Measurements from ENCODE around the gene PTK6.

Gene PTK6

GRCh38 chr20:63548542-63548941 is 11.4 kb upstream of the PTK6 start:
- no peak for TF ChIP-seq FOXP2 (optimal IDR thresholded peaks at IDR 0.05; ENCODE audit: borderline replicate concordance, extremely low read depth, extremely low read length, insufficient read depth)
- no peak for TF ChIP-seq TAF1 (IDR thresholded peaks at IDR 0.05; ENCODE audit: borderline replicate concordance, insufficient read depth, low read length)
- no peak for TF ChIP-seq SIN3A (IDR thresholded peaks at IDR 0.05; ENCODE audit: borderline replicate concordance, insufficient read depth, low read length)
- TF ChIP-seq REST (IDR thresholded peaks at IDR 0.05; ENCODE audit: insufficient read depth in 1 of 2, low read depth in 2 of 2, low read length in 2 of 2) = no peak
- TF ChIP-seq POLR2AphosphoS5 (IDR thresholded peaks at IDR 0.05; ENCODE audit: low read depth, low read length) = no peak

- TF ChIP-seq FOXP2 (optimal IDR thresholded peaks at IDR 0.05; ENCODE audit: borderline replicate concordance, extremely low read depth, extremely low read length, insufficient read depth) = no peak
- TF ChIP-seq TAF1 (IDR thresholded peaks at IDR 0.05; ENCODE audit: borderline replicate concordance, insufficient read depth, low read length) = no peak
- TF ChIP-seq POLR2AphosphoS5 (IDR thresholded peaks at IDR 0.05; ENCODE audit: low read depth, low read length) = no peak
- no peak for TF ChIP-seq REST (IDR thresholded peaks at IDR 0.05; ENCODE audit: insufficient read depth in 1 of 2, low read depth in 2 of 2, low read length in 2 of 2)
- no peak for TF ChIP-seq SIN3A (IDR thresholded peaks at IDR 0.05; ENCODE audit: borderline replicate concordance, insufficient read depth, low read length)
These were observed 10.7 kb upstream of the PTK6 start, which contains the start of gene SRMS for GRCh38 chr20:63547725-63548480. Gene SRMS, minus strand, starts transcription at chr20:63547749. Its CDS starts 286 bp downstream, at chr20:63547463.

GRCh38 chr20:63546956-63547724 is 10.0 kb upstream of the PTK6 start:
- TF ChIP-seq FOXP2 (optimal IDR thresholded peaks at IDR 0.05; ENCODE audit: borderline replicate concordance, extremely low read depth, extremely low read length, insufficient read depth) (no peak), SIN3A (IDR thresholded peaks at IDR 0.05; ENCODE audit: borderline replicate concordance, insufficient read depth, low read length) (no peak), TAF1 (IDR thresholded peaks at IDR 0.05; ENCODE audit: borderline replicate concordance, insufficient read depth, low read length) (no peak)

DNA sequence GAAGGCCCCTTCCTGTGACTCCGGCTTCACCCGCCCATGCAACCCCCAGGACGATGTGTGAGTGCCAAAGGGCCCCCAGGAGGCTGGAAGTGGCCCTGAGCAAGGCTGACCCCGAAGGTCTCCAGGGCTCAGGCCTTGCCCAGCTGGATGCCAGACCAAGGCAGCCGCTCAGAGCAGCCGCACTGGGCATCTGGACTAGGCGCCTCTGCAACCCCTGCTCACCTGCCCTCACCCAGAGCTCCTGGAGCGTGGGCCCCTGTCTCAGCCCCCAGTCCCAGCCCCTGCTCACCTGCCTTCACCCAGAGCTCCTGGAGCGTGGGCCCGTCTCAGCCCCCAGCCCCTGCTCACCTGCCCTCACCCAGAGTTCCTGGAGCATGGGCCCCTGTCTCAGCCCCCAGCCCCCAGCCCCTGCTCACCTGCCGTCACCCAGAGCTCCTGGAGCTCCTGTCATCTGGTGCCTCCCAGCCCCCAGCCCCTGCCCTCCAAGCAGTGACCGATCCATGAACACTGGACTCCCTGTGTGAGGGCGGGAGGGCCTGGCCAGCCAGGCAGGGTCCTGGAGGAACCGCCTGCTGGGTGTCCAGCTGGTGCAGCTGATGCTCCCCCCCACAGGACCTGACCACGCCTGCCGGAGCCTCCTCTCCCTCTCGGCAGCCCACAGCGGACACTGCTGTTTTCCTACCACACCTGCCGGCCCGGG is 9.2 kb upstream of the PTK6 start:
- TF ChIP-seq SIN3A (IDR thresholded peaks at IDR 0.05; ENCODE audit: borderline replicate concordance, insufficient read depth, low read length) = no peak
- TF ChIP-seq TAF1 (IDR thresholded peaks at IDR 0.05; ENCODE audit: borderline replicate concordance, insufficient read depth, low read length) = no peak
- no peak for TF ChIP-seq REST (IDR thresholded peaks at IDR 0.05; ENCODE audit: insufficient read depth in 1 of 2, low read depth in 2 of 2, low read length in 2 of 2)
- no peak for TF ChIP-seq POLR2AphosphoS5 (IDR thresholded peaks at IDR 0.05; ENCODE audit: low read depth, low read length)
- TF ChIP-seq FOXP2 (optimal IDR thresholded peaks at IDR 0.05; ENCODE audit: borderline replicate concordance, extremely low read depth, extremely low read length, insufficient read depth) = no peak

- TF ChIP-seq REST (IDR thresholded peaks at IDR 0.05; ENCODE audit: insufficient read depth in 1 of 2, low read depth in 2 of 2, low read length in 2 of 2) (no peak), POLR2AphosphoS5 (IDR thresholded peaks at IDR 0.05; ENCODE audit: low read depth, low read length) (no peak), FOXP2 (optimal IDR thresholded peaks at IDR 0.05; ENCODE audit: borderline replicate concordance, extremely low read depth, extremely low read length, insufficient read depth) (no peak)
These were observed 8.6 kb upstream of the PTK6 start for GRCh38 chr20:63545814-63546213.
